Lower lobe of right lung (tissue), 2 donors: ENCODE results near the gene SLC26A3. TPM values are rescaled to one million over a fixed set of nuclear protein-coding genes. Genes with fewer than 3 reads are reported as not detected.

Experiments
- ATAC-seq, 2 donors: fragments of 200-7000 bp; cut with Tn5 transposase; one replicate each; pipeline ENCODE4 v1.9.1; 2020 to 2022; ENCODE audit warnings: mild to moderate bottlenecking in 2 of 2, moderate library complexity in 2 of 2
- DNase-seq: peaks from one replicate; pipeline ENCODE4 v3.0.0-alpha.2; 2020
- H3K27ac ChIP-seq: fragments of 200-600 bp; one replicate; pipeline ENCODE4 v1.8.0; 2022
- H3K27me3 ChIP-seq: fragments of 200-600 bp; one replicate; pipeline ENCODE4 v1.8.0; 2022; ENCODE audit warnings: low read depth
- H3K36me3 ChIP-seq: fragments of 200-600 bp; one replicate; pipeline ENCODE4 v1.8.0; 2022; ENCODE audit warnings: mild to moderate bottlenecking
- H3K4me1 ChIP-seq: fragments of 200-600 bp; one replicate; pipeline ENCODE4 v1.8.0; 2022
- H3K4me3 ChIP-seq: fragments of 200-600 bp; one replicate; pipeline ENCODE4 v1.8.0; 2022; ENCODE audit warnings: mild to moderate bottlenecking
- H3K9me3 ChIP-seq: fragments of 200-600 bp; one replicate; pipeline ENCODE4 v1.8.0; 2022
- CTCF ChIP-seq: fragments of 200-600 bp; IDR thresholded peaks from one replicate; pipeline ENCODE4 v1.8.0; 2022; ENCODE audit warnings: antibody characterized with exemption, mild to moderate bottlenecking
- intact Hi-C: fragments of 100-400 bp; cut with DNase I; formaldehyde crosslinking; loops from one replicate; pipeline ENCODE4 v1.11.0; 2022
- total RNA-seq: library from RNA; stranded (reverse); fragmentation: NEBNext Ultra II Directional; extraction: Animal tissue kit (Norgen Biotek cat#: 25700); gene quantifications from one replicate; pipeline ENCODE4 v1.2.1, GENCODE V29; 2021
- donor health status: DM: no; HTN: yes; CAD: no; lungs with severe emphysema.

Gene SLC26A3
- total RNA-seq, 1 donor from 2014 or later = not detected

GRCh38 chr7:107777702-107778101 is 25.3 kb downstream of the SLC26A3 start:
- ATAC-seq = no peak
- Histone ChIP-seq H3K27me3 (no peaks in the 10 kb centered on the region), H3K4me1 (no peaks in the 10 kb centered on the region), H3K9me3 (no peaks in the 10 kb centered on the region), H3K36me3 (no peaks in the 10 kb centered on the region), H3K27ac (no peak overlapping the region), H3K4me3 (no peak overlapping the region)
- TF ChIP-seq CTCF = no peak
- no peak for DNase-seq
- intact Hi-C loops = no loop called here

GRCh38 chr7:107773027-107773426 is 30.0 kb downstream of the SLC26A3 start:
- DNase-seq (no peak), ATAC-seq (no peak)
- no peak for TF ChIP-seq CTCF
- Histone ChIP-seq H3K27ac (no peak overlapping the region), H3K4me3 (no peak overlapping the region), H3K9me3 (no peaks in the 10 kb centered on the region), H3K4me1 (no peaks in the 10 kb centered on the region), H3K36me3 (no peaks in the 10 kb centered on the region), H3K27me3 (no peaks in the 10 kb centered on the region)
- intact Hi-C loops = no loop called here

GRCh38 chr7:107768263-107768662 is 34.8 kb downstream of the SLC26A3 start:
- no peak for DNase-seq
- Histone ChIP-seq H3K27me3 (no peaks in the 10 kb centered on the region), H3K27ac (no peak overlapping the region), H3K4me3 (no peak overlapping the region), H3K4me1 (no peaks in the 10 kb centered on the region), H3K9me3 (no peaks in the 10 kb centered on the region), H3K36me3 (no peaks in the 10 kb centered on the region)
- intact Hi-C loops = no loop called here
- no peak for ATAC-seq
- TF ChIP-seq CTCF = no peak

- Histone ChIP-seq H3K9me3 (no peaks in the 10 kb centered on the region), H3K4me1 (no peaks in the 10 kb centered on the region), H3K27me3 (no peaks in the 10 kb centered on the region), H3K36me3 (no peaks in the 10 kb centered on the region), H3K4me3 (no peak overlapping the region), H3K27ac (no peak overlapping the region)
- intact Hi-C loops = no loop called here
- DNase-seq = no peak
- TF ChIP-seq CTCF = no peak
- no peak for ATAC-seq
These were observed 35.6 kb downstream of the SLC26A3 start for GRCh38 chr7:107767391-107767790.

- TF ChIP-seq CTCF = no peak
- Histone ChIP-seq H3K27me3 (no peaks in the 10 kb centered on the region), H3K27ac (no peak overlapping the region), H3K4me3 (no peak overlapping the region), H3K4me1 (no peaks in the 10 kb centered on the region), H3K9me3 (no peaks in the 10 kb centered on the region), H3K36me3 (peaks cover 83% of the 10 kb centered on the region)
- intact Hi-C loops = no loop called here
- DNase-seq = no peak
- ATAC-seq = no peak
These were observed 44.4 kb downstream of the SLC26A3 start for GRCh38 chr7:107758667-107759066.

- no peak overlapping the region for H3K4me3 ChIP-seq
- no peak for TF ChIP-seq CTCF
- ATAC-seq (no peak), DNase-seq (no peak)
- H3K9me3 ChIP-seq = no peaks in the 10 kb centered on the region
- intact Hi-C loops = no loop called here
- H3K36me3 ChIP-seq = peaks cover 99% of the 10 kb centered on the region
- H3K4me1 ChIP-seq = no peaks in the 10 kb centered on the region
- H3K27me3 ChIP-seq = no peaks in the 10 kb centered on the region
- no peak overlapping the region for H3K27ac ChIP-seq
These were observed 48.4 kb downstream of the SLC26A3 start for GRCh38 chr7:107754642-107755041.
